HEK293 (cell line): ENCODE data around the gene KCNJ6.
A peak's percentile ranks its signal among the peaks of the same experiment; 100 is the strongest.

Experiments
- CTCF ChIA-PET: fragments of 350-600 bp; formaldehyde crosslinking; extraction: SDS; loops from one replicate; lab custom pipeline; 2021; ENCODE audit warnings: antibody characterized with exemption; lab: Yijun Ruan, JAX
- POLR2A ChIA-PET: fragments of 300-600 bp; formaldehyde crosslinking; extraction: SDS; loops from one replicate; lab custom pipeline; 2020; ENCODE audit warnings: antibody characterized with exemption, inconsistent platforms; lab: Yijun Ruan, JAX
- H3K27ac ChIP-seq: fragments of 200-500 bp; sonication (Bioruptor generic); 2 replicates; pipeline ENCODE4 v1.5.1; 2014; ENCODE audit warnings: low read depth, low read length, control low read depth, inconsistent platforms; ENCODE audit errors: extremely low read depth
- H3K36me3 ChIP-seq, 2 experiments: fragments of 200-500 bp in 1 of 2; sonication (Bioruptor generic) in 1 of 2; 1 replicate in 1 of 2; 2 replicates in 1 of 2; pipeline ENCODE4 v1.5.1; 2014 to 2017; ENCODE audit warnings: inconsistent platforms in 2 of 2, low read length in 2 of 2; ENCODE audit not compliant: control insufficient read depth in 2 of 2, insufficient read depth in 1 of 2
- H3K4me1 ChIP-seq: fragments of 200-500 bp; sonication (Bioruptor generic); 2 replicates; pipeline ENCODE4 v1.5.1; 2014; ENCODE audit warnings: mild to moderate bottlenecking, low read length, inconsistent platforms; ENCODE audit not compliant: control insufficient read depth, insufficient read depth
- H3K4me3 ChIP-seq: 2 replicates; pipeline ENCODE4 v1.5.1; 2011; ENCODE audit warnings: low read depth, mild to moderate bottlenecking, control low read depth, low read length, moderate library complexity
- H3K9me3 ChIP-seq: fragments of 200-500 bp; sonication (Bioruptor generic); 2 replicates; pipeline ENCODE4 v1.5.1; 2014; ENCODE audit warnings: low read depth, low read length, inconsistent platforms; ENCODE audit not compliant: control insufficient read depth, insufficient read depth
- GLIS1 ChIP-seq: fragments of 450-650 bp; formaldehyde crosslinking; IDR thresholded peaks from 2 replicates; pipeline ENCODE4 v1.5.1; 2016; ENCODE audit warnings: missing biosample characterization, missing genetic modification characterization
- ZBTB21 ChIP-seq: fragments of 450-650 bp; formaldehyde crosslinking; IDR thresholded peaks from 2 replicates; pipeline ENCODE4 v1.5.1; 2017; ENCODE audit warnings: missing biosample characterization, missing genetic modification characterization
- ZNF174 ChIP-seq: fragments of 450-650 bp; formaldehyde crosslinking; IDR thresholded peaks from 2 replicates; pipeline ENCODE4 v1.5.0; 2017; ENCODE audit warnings: missing biosample characterization, mild to moderate bottlenecking, missing genetic modification characterization
- ZNF175 ChIP-seq: fragments of 450-650 bp; formaldehyde crosslinking; IDR thresholded peaks from 2 replicates; pipeline ENCODE4 v1.5.1; 2016; ENCODE audit warnings: missing biosample characterization, missing genetic modification characterization
- ZNF341 ChIP-seq: fragments of 450-650 bp; formaldehyde crosslinking; IDR thresholded peaks from 2 replicates; pipeline ENCODE4; 2016; ENCODE audit warnings: low read depth, missing biosample characterization, missing genetic modification characterization
- ZNF529 ChIP-seq: fragments of 450-650 bp; formaldehyde crosslinking; IDR thresholded peaks from 2 replicates; pipeline ENCODE4 v1.5.1; 2017; ENCODE audit warnings: missing genetic modification characterization, missing biosample characterization; ENCODE audit not compliant: insufficient replicate concordance
- ZNF585B ChIP-seq: fragments of 450-650 bp; formaldehyde crosslinking; IDR thresholded peaks from 2 replicates; pipeline ENCODE4 v1.5.1; 2016; ENCODE audit warnings: missing biosample characterization, missing genetic modification characterization
- ZNF654 ChIP-seq: fragments of 450-650 bp; formaldehyde crosslinking; IDR thresholded peaks from 2 replicates; pipeline ENCODE4 v1.5.1; 2016; ENCODE audit warnings: low read depth, missing biosample characterization, missing genetic modification characterization
- ZSCAN30 ChIP-seq: fragments of 450-650 bp; IDR thresholded peaks from 2 replicates; pipeline ENCODE4 v1.5.1; 2018; ENCODE audit warnings: missing biosample characterization, mild to moderate bottlenecking, missing genetic modification characterization, moderate library complexity
- ZXDB ChIP-seq: fragments of 450-650 bp; formaldehyde crosslinking; IDR thresholded peaks from 2 replicates; pipeline ENCODE4 v1.5.1; 2016; ENCODE audit warnings: missing biosample characterization, missing genetic modification characterization
- TF ChIP-seq, protein P1 (sequence below): fragments of 450-650 bp; formaldehyde crosslinking; IDR thresholded peaks from 2 replicates; pipeline ENCODE4 v1.5.1; 2017; ENCODE audit warnings: missing biosample characterization, mild to moderate bottlenecking, missing genetic modification characterization, moderate library complexity
- TF ChIP-seq, protein P2 (sequence below): fragments of 450-650 bp; formaldehyde crosslinking; IDR thresholded peaks from 2 replicates; pipeline ENCODE4 v1.5.1; 2016; ENCODE audit warnings: missing biosample characterization, missing genetic modification characterization, low read depth
- TF ChIP-seq, protein P3 (sequence below): fragments of 450-650 bp; formaldehyde crosslinking; IDR thresholded peaks from 2 replicates; pipeline ENCODE4 v1.5.1; 2016; ENCODE audit warnings: missing biosample characterization, missing genetic modification characterization
- TF ChIP-seq, protein P4 (sequence below): fragments of 450-650 bp; formaldehyde crosslinking; IDR thresholded peaks from 2 replicates; pipeline ENCODE4 v1.5.1; 2016; ENCODE audit warnings: missing biosample characterization, missing genetic modification characterization

KCNJ6 gene

DNA sequence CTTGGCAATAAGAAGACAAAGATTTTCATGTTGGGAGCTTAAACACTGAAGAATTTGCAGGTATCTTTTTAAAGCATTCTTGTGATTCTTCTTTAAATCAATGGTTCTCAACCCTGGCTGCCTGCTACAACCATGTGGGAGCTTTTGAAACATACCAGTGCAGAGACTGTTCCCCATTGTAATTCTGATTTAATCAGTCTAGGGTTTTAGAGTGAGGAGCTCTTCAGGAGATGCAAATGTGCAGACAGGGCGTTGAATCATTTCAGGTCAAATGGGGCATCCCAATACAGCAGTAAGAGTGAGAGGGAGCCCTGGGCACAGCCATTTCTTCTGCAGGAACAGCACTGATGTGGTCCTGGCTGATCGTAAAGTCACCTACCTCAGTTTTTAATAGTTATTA is 24.3 kb downstream of the KCNJ6 start:
- Histone ChIP-seq H3K9me3 (no peaks in the 10 kb centered on the region), H3K4me3 (no peak overlapping the region), H3K36me3 (no peaks in the 10 kb centered on the region), H3K27ac (no peak overlapping the region), H3K4me1 (no peaks in the 10 kb centered on the region)
- ChIA-PET CTCF (interaction anchor here (0.6 to 1.2 kb wide), 4 partner anchors 9 to 1069 kb away, joined by 3 to 4 read pairs (median 3); no protein-coding TSS in a partner anchor), POLR2A (no interaction called here)
- TF ChIP-seq ZNF175 (tag by site-specific recombination) (no peak), ZBTB21 (tag by site-specific recombination) (no peak)

DNA sequence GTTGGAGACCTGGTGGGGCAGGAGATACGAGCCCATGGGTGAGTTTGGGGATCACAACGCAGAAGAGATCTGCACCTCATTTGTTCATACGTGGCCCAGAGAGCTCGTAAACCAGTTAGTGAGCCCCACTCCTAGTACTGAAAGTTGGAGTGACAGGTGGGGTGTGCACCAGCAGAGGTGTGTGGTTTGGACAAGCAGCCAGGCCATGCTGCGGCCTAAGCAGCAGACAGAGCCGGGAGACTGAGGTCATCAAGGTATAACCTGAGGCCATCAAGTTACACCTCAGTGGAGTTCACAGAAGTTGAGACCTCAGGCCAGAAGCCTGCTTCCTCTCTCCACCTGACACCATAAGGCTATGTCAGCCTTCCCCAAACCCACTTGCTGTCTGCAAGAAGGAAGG is 27.6 kb downstream of the KCNJ6 start:
- Histone ChIP-seq H3K36me3 (no peaks in the 10 kb centered on the region), H3K9me3 (no peaks in the 10 kb centered on the region), H3K27ac (no peak overlapping the region), H3K4me1 (no peaks in the 10 kb centered on the region), H3K4me3 (no peak overlapping the region)
- TF ChIP-seq ZSCAN30 (tag by site-specific recombination) (no peak), ZNF529 (tag by site-specific recombination) (no peak), ZXDB (tag by site-specific recombination) (no peak), ZNF174 (tag by site-specific recombination) (no peak), ZNF341 (tag by site-specific recombination) (no peak), ZNF585B (no peak), ZNF654 (tag by site-specific recombination) (no peak)
- TF ChIP-seq, protein P1, sequence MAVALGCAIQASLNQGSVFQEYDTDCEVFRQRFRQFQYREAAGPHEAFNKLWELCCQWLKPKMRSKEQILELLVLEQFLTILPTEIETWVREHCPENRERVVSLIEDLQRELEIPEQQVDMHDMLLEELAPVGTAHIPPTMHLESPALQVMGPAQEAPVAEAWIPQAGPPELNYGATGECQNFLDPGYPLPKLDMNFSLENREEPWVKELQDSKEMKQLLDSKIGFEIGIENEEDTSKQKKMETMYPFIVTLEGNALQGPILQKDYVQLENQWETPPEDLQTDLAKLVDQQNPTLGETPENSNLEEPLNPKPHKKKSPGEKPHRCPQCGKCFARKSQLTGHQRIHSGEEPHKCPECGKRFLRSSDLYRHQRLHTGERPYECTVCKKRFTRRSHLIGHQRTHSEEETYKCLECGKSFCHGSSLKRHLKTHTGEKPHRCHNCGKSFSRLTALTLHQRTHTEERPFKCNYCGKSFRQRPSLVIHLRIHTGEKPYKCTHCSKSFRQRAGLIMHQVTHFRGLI (tag by site-specific recombination), result no peak
- TF ChIP-seq, protein P2, sequence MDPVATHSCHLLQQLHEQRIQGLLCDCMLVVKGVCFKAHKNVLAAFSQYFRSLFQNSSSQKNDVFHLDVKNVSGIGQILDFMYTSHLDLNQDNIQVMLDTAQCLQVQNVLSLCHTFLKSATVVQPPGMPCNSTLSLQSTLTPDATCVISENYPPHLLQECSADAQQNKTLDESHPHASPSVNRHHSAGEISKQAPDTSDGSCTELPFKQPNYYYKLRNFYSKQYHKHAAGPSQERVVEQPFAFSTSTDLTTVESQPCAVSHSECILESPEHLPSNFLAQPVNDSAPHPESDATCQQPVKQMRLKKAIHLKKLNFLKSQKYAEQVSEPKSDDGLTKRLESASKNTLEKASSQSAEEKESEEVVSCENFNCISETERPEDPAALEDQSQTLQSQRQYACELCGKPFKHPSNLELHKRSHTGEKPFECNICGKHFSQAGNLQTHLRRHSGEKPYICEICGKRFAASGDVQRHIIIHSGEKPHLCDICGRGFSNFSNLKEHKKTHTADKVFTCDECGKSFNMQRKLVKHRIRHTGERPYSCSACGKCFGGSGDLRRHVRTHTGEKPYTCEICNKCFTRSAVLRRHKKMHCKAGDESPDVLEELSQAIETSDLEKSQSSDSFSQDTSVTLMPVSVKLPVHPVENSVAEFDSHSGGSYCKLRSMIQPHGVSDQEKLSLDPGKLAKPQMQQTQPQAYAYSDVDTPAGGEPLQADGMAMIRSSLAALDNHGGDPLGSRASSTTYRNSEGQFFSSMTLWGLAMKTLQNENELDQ (tag by site-specific recombination), result no peak
- TF ChIP-seq, protein P3, sequence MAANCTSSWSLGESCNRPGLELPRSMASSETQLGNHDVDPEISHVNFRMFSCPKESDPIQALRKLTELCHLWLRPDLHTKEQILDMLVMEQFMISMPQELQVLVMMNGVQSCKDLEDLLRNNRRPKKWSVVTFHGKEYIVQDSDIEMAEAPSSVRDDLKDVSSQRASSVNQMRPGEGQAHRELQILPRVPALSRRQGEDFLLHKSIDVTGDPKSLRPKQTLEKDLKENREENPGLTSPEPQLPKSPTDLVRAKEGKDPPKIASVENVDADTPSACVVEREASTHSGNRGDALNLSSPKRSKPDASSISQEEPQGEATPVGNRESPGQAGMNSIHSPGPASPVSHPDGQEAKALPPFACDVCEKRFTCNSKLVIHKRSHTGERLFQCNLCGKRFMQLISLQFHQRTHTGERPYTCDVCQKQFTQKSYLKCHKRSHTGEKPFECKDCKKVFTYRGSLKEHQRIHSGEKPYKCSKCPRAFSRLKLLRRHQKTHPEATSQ (tag by site-specific recombination), result no peak
- CTCF ChIA-PET, result no interaction called here
- POLR2A ChIA-PET, result no interaction called here

DNA sequence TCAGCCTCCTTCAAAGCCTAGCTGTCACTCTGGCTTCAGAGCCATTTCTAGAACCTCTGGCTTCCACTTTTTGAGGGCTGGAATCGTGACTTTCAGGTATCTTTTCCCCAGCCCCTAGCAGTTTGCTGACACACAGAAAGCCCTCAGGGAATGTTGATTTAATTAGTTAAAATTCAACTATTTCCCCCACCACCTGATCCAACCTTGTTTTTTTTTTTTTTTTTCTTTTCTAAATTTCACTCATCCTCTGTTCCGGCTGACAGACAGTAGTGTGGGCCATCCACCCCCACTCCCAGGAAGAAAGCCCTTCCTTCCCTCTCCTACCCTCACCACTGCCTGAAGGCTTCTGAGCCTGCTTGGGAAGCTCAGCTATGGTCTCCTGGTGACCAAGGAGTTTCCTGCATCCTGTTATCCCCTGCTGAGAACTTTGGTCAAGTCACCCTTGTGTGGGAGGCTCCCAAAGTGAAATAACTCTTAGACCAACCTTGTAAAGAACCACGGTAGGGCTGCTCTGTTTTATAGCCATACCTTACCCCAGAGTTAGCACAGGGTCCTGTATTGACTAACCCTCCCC is 29.4 kb downstream of the KCNJ6 start:
- CTCF ChIA-PET, result no interaction called here

More for the DNA sequence above, 29.4 kb downstream of the KCNJ6 start:
- H3K27ac ChIP-seq, result no peak overlapping the region
- no peaks in the 10 kb centered on the region for H3K36me3 ChIP-seq
- TF ChIP-seq GLIS1 (tag by site-specific recombination), result peak; percentile 57
- TF ChIP-seq, protein P4, sequence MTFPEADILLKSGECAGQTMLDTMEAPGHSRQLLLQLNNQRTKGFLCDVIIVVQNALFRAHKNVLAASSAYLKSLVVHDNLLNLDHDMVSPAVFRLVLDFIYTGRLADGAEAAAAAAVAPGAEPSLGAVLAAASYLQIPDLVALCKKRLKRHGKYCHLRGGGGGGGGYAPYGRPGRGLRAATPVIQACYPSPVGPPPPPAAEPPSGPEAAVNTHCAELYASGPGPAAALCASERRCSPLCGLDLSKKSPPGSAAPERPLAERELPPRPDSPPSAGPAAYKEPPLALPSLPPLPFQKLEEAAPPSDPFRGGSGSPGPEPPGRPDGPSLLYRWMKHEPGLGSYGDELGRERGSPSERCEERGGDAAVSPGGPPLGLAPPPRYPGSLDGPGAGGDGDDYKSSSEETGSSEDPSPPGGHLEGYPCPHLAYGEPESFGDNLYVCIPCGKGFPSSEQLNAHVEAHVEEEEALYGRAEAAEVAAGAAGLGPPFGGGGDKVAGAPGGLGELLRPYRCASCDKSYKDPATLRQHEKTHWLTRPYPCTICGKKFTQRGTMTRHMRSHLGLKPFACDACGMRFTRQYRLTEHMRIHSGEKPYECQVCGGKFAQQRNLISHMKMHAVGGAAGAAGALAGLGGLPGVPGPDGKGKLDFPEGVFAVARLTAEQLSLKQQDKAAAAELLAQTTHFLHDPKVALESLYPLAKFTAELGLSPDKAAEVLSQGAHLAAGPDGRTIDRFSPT (tag by site-specific recombination), result no peak
- no peaks in the 10 kb centered on the region for H3K4me1 ChIP-seq
- H3K4me3 ChIP-seq, result no peak overlapping the region
- POLR2A ChIA-PET, result no interaction called here
- H3K9me3 ChIP-seq, result no peaks in the 10 kb centered on the region
